Measurements from ENCODE around the gene DUS1L.

DUS1L gene

GRCh38 chr17:82078433-82078832 is 12.8 kb upstream of the DUS1L start:
- ATAC-seq = no peak
- TF ChIP-seq ZNF70 (CRISPR knock-in tag; IDR thresholded peaks at IDR 0.05) = no peak
- TF ChIP-seq ZNF565 (CRISPR knock-in tag; conservative IDR thresholded peaks at IDR 0.05; ENCODE audit: low read depth) = no peak
- TF ChIP-seq TCF4 (CRISPR knock-in tag; IDR thresholded peaks at IDR 0.05; ENCODE audit: borderline replicate concordance) = no peak
- no peak for TF ChIP-seq CSDC2 (CRISPR knock-in tag; IDR thresholded peaks at IDR 0.05)
- TF ChIP-seq ZFP30 (CRISPR knock-in tag; IDR thresholded peaks at IDR 0.05) = no peak
- no peak for TF ChIP-seq TOX (CRISPR knock-in tag; IDR thresholded peaks at IDR 0.05; ENCODE audit: borderline replicate concordance)

GRCh38 chr17:82077617-82078358 is 12.2 kb upstream of the DUS1L start:
- no peak for TF ChIP-seq BACH2 (CRISPR knock-in tag; IDR thresholded peaks at IDR 0.05; ENCODE audit: borderline replicate concordance)
- TF ChIP-seq CREB5 (CRISPR knock-in tag; IDR thresholded peaks at IDR 0.05; ENCODE audit: low read depth) = no peak
- TF ChIP-seq ESRRG (CRISPR knock-in tag; IDR thresholded peaks at IDR 0.05) = no peak
- TF ChIP-seq ZNF70 (CRISPR knock-in tag; IDR thresholded peaks at IDR 0.05) = no peak
- no peak for TF ChIP-seq TSHZ2 (CRISPR knock-in tag; IDR thresholded peaks at IDR 0.05)
- TF ChIP-seq ZNF8 (CRISPR knock-in tag; IDR thresholded peaks at IDR 0.05) = no peak
- no peak for TF ChIP-seq ISL1 (CRISPR knock-in tag; IDR thresholded peaks at IDR 0.05)
- no peak for TF ChIP-seq CSRNP3 (CRISPR knock-in tag; IDR thresholded peaks at IDR 0.05)
- TF ChIP-seq ZNF565 (CRISPR knock-in tag; conservative IDR thresholded peaks at IDR 0.05; ENCODE audit: low read depth) = no peak
- no peak for TF ChIP-seq PATZ1 (CRISPR knock-in tag; IDR thresholded peaks at IDR 0.05; ENCODE audit: borderline replicate concordance)
- no peak for TF ChIP-seq PPARA (CRISPR knock-in tag; IDR thresholded peaks at IDR 0.05; ENCODE audit: borderline replicate concordance)
- TF ChIP-seq ARNTL (CRISPR knock-in tag; IDR thresholded peaks at IDR 0.05; ENCODE audit: borderline replicate concordance, low read depth) = no peak
- TF ChIP-seq ZC3H10 (CRISPR knock-in tag; IDR thresholded peaks at IDR 0.05) = no peak
- no peak for TF ChIP-seq GLIS3 (CRISPR knock-in tag; IDR thresholded peaks at IDR 0.05)
- no peak for TF ChIP-seq TCF4 (CRISPR knock-in tag; IDR thresholded peaks at IDR 0.05; ENCODE audit: borderline replicate concordance)
- no peak; the same call in 2 of the 3 replicates for ATAC-seq

- peak; percentile 42 for ATAC-seq
- TF ChIP-seq PATZ1 (CRISPR knock-in tag; IDR thresholded peaks at IDR 0.05; ENCODE audit: borderline replicate concordance) (no peak), ESRRG (CRISPR knock-in tag; IDR thresholded peaks at IDR 0.05) (no peak), ARNTL (CRISPR knock-in tag; IDR thresholded peaks at IDR 0.05; ENCODE audit: borderline replicate concordance, low read depth) (no peak), ZNF8 (CRISPR knock-in tag; IDR thresholded peaks at IDR 0.05) (no peak), ZNF70 (CRISPR knock-in tag; IDR thresholded peaks at IDR 0.05) (no peak), POU6F1 (CRISPR knock-in tag; IDR thresholded peaks at IDR 0.05; ENCODE audit: borderline replicate concordance, low read depth) (no peak), ZFP30 (CRISPR knock-in tag; IDR thresholded peaks at IDR 0.05) (no peak), BACH2 (CRISPR knock-in tag; IDR thresholded peaks at IDR 0.05; ENCODE audit: borderline replicate concordance) (no peak)
Measured at GRCh38 chr17:82076785-82077591, 11.4 kb upstream of the DUS1L start.
